Psoas muscle (tissue), 8 donors: Measurements from ENCODE around the gene KRTAP5-10. TPM values are rescaled to one million over a fixed set of nuclear protein-coding genes. Genes with fewer than 3 reads are reported as not detected.

Experiments used
- ATAC-seq, 4 donors: fragments of 200-7000 bp; cut with Tn5 transposase; one replicate each; pipeline ENCODE4 v1.9.1; 2020; ENCODE audit warnings: moderate library complexity in 3 of 4, mild to moderate bottlenecking in 2 of 4
- DNase-seq, 2 donors: peaks; one replicate each; pipeline ENCODE4 v3.0.0-alpha.2; 2020
- H3K27ac ChIP-seq: fragments of 200-600 bp; one replicate; pipeline ENCODE4 v1.8.0; 2022
- H3K27me3 ChIP-seq, 3 donors: fragments of 200-600 bp in 1 of 3; one replicate each; pipeline versions ENCODE4 v1.6.1 to v1.8.0; 2013 to 2022; ENCODE audit warnings: low read length in 2 of 3, mild to moderate bottlenecking in 2 of 3, moderate library complexity in 1 of 3; ENCODE audit not compliant: insufficient read depth in 3 of 3
- H3K36me3 ChIP-seq, 2 donors: fragments of 200-600 bp in 1 of 2; one replicate each; pipeline versions ENCODE4 v1.6.1 to v1.8.0; 2013 to 2022; ENCODE audit warnings: low read depth in 1 of 2, mild to moderate bottlenecking in 1 of 2, moderate library complexity in 1 of 2; ENCODE audit not compliant: insufficient read depth in 1 of 2
- H3K4me1 ChIP-seq: fragments of 200-600 bp; one replicate; pipeline ENCODE4 v1.8.0; 2022
- H3K4me3 ChIP-seq: fragments of 200-600 bp; one replicate; pipeline ENCODE4 v1.8.0; 2022; ENCODE audit warnings: mild to moderate bottlenecking
- H3K9me3 ChIP-seq: fragments of 200-600 bp; one replicate; pipeline ENCODE4 v1.8.0; 2022
- CTCF ChIP-seq: fragments of 200-600 bp; IDR thresholded peaks from one replicate; pipeline ENCODE4 v1.8.0; 2022; ENCODE audit warnings: antibody characterized with exemption
- WGBS, 3 donors: extraction: QIAGEN DNeasy Blood & Tissue Kit; methylation state at CpG; one replicate each; pipeline versions ENCODE4 v1.1.6 to v1.1.7; 2013; 5-methylcytosine and 5-hydroxymethylcytosine counted together
- intact Hi-C, 2 donors: fragments of 100-400 bp; cut with DNase I; formaldehyde crosslinking; loops; one replicate each; pipeline versions ENCODE4 v1.11.0 to v1.14.2; 2022
- polyA plus RNA-seq, 3 donors: library from polyadenylated mRNA; stranded (reverse); fragments of 200-250 nt; gene quantifications; one replicate each; pipeline ENCODE4 v1.2.3, GENCODE V29; 2013
- total RNA-seq, 4 donors: library from RNA; stranded (reverse); fragmentation: NEBNext Ultra II Directional in 2 of 4; extraction: Animal tissue kit (Norgen Biotek cat#: 25700) in 2 of 4; gene quantifications; one replicate each; pipeline versions ENCODE4 v1.2.1 to v1.2.4, GENCODE V29; 2021 to 2023
- donor health status: healthy with polysubstance abuse.
- donor health status: DM: no; HTN: no; CAD: no; lungs with moderate emphysema.
- donor health status: Bipolar disorder and iron deficiency.
- donor health status: healthy.
- donor health status: DM: yes; HTN: yes; CAD: no.
- donor health status: DM: no; HTN: no; CAD: no.
- donor health status: DM: no; HTN: no; CAD: no.
- donor health status: DM: yes; HTN: yes; CAD: no.

Gene KRTAP5-10
- total and polyA plus RNA-seq, 7 donors = not detected

- no peak overlapping the region for H3K27ac ChIP-seq
- H3K4me3 ChIP-seq = no peak overlapping the region
- DNase-seq (no peak), ATAC-seq (no peak)
- H3K36me3 ChIP-seq = no peaks in the 10 kb centered on the region
- no peaks in the 10 kb centered on the region for H3K27me3 ChIP-seq
- H3K4me1 ChIP-seq = no peaks in the 10 kb centered on the region
- 90 to 94% (median 93%) methylated on average over 7 of the region's 7 CpGs for WGBS, 3 donors
- no peak for TF ChIP-seq CTCF
- intact Hi-C loops = no loop called here
- no peaks in the 10 kb centered on the region for H3K9me3 ChIP-seq
Measured at GRCh38 chr11:71542382-71542781, 23.0 kb upstream of the KRTAP5-10 start.

GRCh38 chr11:71542879-71543777 is 22.2 kb upstream of the KRTAP5-10 start:
- ATAC-seq = no peak
- 69 to 78% (median 73%) methylated on average over 15 of the region's 15 CpGs for WGBS, 3 donors
- H3K36me3 ChIP-seq = no peaks in the 10 kb centered on the region
- no peak for DNase-seq
- TF ChIP-seq CTCF = no peak
- H3K9me3 ChIP-seq = no peaks in the 10 kb centered on the region
- H3K27ac ChIP-seq = no peak overlapping the region
- no peak overlapping the region for H3K4me3 ChIP-seq
- no peaks in the 10 kb centered on the region for H3K4me1 ChIP-seq
- no peaks in the 10 kb centered on the region for H3K27me3 ChIP-seq
- intact Hi-C loops = no loop called here

- no peak for DNase-seq
- Histone ChIP-seq H3K9me3 (no peaks in the 10 kb centered on the region), H3K4me3 (no peak overlapping the region), H3K36me3 (no peaks in the 10 kb centered on the region), H3K27me3 (no peaks in the 10 kb centered on the region), H3K27ac (no peak overlapping the region), H3K4me1 (no peaks in the 10 kb centered on the region)
- 47 to 51% (median 49%) methylated on average over 8 of the region's 8 CpGs for WGBS, 3 donors
- intact Hi-C loops = no loop called here
- no peak for TF ChIP-seq CTCF
- ATAC-seq = no peak
Measured at GRCh38 chr11:71543866-71544265, 21.5 kb upstream of the KRTAP5-10 start.

GRCh38 chr11:71544525-71545214 is 20.7 kb upstream of the KRTAP5-10 start:
- H3K27me3 ChIP-seq = no peaks in the 10 kb centered on the region
- H3K36me3 ChIP-seq = no peaks in the 10 kb centered on the region
- H3K9me3 ChIP-seq = no peaks in the 10 kb centered on the region
- DNase-seq (no peak), ATAC-seq (no peak)
- WGBS, 3 donors = 92 to 93% (median 93%) methylated on average over 6 of the region's 6 CpGs
- intact Hi-C loops = no loop called here
- no peaks in the 10 kb centered on the region for H3K4me1 ChIP-seq
- no peak overlapping the region for H3K4me3 ChIP-seq
- H3K27ac ChIP-seq = no peak overlapping the region
- TF ChIP-seq CTCF = no peak
